ENCODE measurements around the gene MAFF.
A peak's percentile ranks its signal among the peaks of the same experiment; 100 is the strongest.
"Not testable (repeated sequence)": the region's sequence is repeated elsewhere in the genome, so short reads cannot be mapped to it uniquely, and the experiment has no call there.

MAFF gene

DNA sequence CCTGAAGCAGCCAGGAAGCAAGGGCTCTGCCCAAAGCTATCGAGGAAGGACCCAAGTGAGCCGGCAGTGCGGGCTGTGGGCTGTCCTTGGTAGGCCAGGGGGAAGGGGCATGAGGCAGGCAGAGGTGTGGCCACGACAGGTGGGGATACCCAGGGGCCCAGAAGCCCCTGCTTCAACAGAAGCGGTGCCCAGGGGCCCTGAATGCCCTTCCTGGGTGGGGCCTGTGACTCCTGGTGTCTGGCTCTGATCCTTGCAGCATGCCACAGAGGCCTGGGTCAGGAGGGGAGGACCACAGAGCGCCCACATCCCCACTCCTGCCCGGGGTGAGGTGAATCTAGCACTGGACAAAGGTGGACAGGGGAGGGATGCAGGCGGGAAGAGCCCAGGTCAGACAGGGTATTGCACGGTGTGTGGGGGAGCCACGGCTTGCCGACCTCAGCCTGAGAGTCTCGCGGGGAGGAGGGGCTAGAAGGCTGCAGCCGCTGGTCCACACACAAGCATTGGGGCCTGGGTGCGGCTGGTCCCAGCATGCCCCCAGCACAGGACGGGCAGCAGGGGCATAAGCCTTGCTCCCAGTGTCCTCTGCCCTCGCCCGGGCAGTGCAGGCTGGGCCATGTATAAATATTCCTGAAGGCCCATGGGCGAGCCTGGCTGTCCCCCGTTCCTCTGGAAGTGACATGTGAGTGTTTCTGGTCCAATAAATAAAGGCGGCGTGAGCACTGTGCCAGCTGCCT, 19.0 kb downstream of the MAFF start:
- H3K27ac Mint-ChIP-seq = no peak overlapping the region
- peaks cover 7% of the 10 kb centered on the region for H3K36me3 Mint-ChIP-seq (ENCODE audit: low read depth)
- H3K27me3 Mint-ChIP-seq = no peaks in the 10 kb centered on the region
- peaks cover 18% of the 10 kb centered on the region for H3K4me1 Mint-ChIP-seq (ENCODE audit: low read depth)
- no peak overlapping the region for H3K4me3 Mint-ChIP-seq
- H3K9me3 Mint-ChIP-seq = no peaks in the 10 kb centered on the region

- Mint-ChIP-seq H3K4me1 (ENCODE audit: low read depth) (peaks cover 18% of the 10 kb centered on the region), H3K27me3 (no peaks in the 10 kb centered on the region), H3K36me3 (ENCODE audit: low read depth) (peaks cover 5% of the 10 kb centered on the region), H3K9me3 (no peaks in the 10 kb centered on the region), H3K27ac (no peak overlapping the region), H3K4me3 (no peak overlapping the region)
Observed at GRCh38 chr22:38221407-38221806, 19.6 kb downstream of the MAFF start.

DNA sequence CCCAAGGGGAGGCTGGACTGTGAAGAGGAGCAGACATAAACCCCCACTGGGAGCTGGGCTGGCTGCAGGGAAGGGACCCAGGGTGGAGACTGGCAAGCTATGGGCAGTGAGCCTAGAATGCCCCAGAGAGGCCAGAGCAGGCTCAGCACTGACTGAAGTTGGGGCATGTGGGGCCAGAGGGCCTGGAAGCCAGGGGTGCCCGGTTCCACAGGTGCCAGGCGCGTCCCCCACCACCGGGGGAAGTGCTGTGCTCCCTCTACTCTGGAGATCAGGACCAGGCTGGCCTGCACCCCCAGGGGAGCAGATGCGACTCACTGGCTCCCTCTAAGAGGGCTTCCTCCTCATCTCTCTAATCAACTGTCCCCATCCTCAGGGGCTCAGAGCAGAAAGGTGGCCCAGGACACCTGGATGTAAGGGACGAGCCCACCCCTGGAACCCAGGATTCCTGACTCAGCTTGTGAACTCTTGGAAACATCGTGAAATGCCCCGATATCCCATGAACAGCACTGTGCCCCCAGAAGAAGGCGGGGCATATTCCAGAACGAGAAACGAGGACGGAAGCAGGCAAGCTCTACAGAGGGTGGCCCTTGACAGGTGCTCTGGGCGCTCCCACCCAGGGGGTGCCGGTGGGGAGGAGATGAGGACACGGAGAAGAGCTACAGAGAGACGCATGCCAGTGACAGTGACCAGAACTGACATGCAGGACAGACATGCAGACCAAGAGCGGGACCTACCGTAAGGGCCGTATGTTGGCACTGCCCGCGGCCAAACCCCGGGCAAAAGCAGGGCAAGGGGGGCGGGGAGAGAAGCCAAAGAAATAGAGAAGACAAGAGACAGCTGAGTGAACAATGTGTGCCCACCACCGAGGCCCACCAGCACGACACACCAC, 20.4 kb downstream of the MAFF start:
- no peak overlapping the region for H3K4me3 Mint-ChIP-seq
- H3K36me3 Mint-ChIP-seq (ENCODE audit: low read depth) = peaks cover 3% of the 10 kb centered on the region
- no peaks in the 10 kb centered on the region for H3K27me3 Mint-ChIP-seq
- peaks cover 18% of the 10 kb centered on the region for H3K4me1 Mint-ChIP-seq (ENCODE audit: low read depth)
- H3K9me3 Mint-ChIP-seq = no peaks in the 10 kb centered on the region
- H3K27ac Mint-ChIP-seq = no peak overlapping the region

DNA sequence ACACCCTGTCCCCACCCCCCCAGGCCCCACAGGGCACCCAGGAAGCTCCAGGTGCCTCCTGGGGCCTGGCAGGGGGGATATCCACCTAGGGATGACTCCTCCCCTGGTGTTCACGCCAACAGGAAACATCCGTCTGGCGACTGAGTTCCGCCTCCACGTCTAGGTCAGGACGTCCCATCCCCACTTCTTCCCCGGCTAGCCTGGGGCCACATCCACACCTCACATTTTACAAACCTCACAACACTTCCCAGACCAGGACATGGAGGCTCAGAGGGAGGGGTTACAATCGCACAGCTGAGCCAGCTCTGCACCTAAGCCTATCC, 21.0 kb downstream of the MAFF start:
- Mint-ChIP-seq H3K27ac (no peak overlapping the region), H3K9me3 (no peaks in the 10 kb centered on the region), H3K27me3 (no peaks in the 10 kb centered on the region), H3K4me1 (ENCODE audit: low read depth) (peaks cover 17% of the 10 kb centered on the region), H3K4me3 (no peak overlapping the region), H3K36me3 (ENCODE audit: low read depth) (peaks cover 3% of the 10 kb centered on the region)

DNA sequence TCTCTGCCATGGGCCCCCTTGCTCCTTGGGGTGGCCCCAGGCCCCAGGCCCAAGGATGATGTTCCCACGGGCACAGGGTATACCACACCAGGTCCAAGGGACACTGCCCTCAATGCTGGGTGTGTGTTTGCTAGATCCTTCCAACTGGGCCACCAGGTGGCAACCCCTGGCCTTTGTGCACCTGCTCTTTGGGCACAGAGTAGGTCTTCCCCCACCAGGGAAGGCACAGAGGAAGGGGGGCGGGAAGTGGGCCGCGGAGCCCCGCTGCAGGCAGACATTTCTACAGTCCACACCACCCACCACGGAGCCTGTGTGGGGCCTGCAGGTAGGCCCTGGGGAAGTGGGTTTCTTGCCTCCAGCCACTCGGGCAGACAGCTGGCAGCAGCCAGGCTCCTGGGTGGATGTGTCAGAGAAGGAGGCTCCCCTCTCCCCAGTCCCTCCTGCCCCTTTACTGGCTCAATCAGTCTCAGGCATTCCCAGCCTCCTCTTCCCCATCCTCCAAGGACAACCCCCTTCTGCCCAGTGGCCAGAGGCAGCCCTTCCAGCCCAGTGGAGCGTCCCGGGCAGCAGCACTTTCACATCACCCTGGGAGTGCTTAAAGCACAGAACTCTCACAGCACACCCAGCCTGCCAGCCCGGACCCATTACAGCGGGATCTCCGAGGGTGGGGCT, 21.6 kb downstream of the MAFF start:
- no peaks in the 10 kb centered on the region for H3K9me3 Mint-ChIP-seq
- peaks cover 3% of the 10 kb centered on the region for H3K36me3 Mint-ChIP-seq (ENCODE audit: low read depth)
- H3K27me3 Mint-ChIP-seq = no peaks in the 10 kb centered on the region
- H3K4me3 Mint-ChIP-seq = no peak overlapping the region
- H3K27ac Mint-ChIP-seq = no peak overlapping the region
- peaks cover 11% of the 10 kb centered on the region for H3K4me1 Mint-ChIP-seq (ENCODE audit: low read depth)

DNA sequence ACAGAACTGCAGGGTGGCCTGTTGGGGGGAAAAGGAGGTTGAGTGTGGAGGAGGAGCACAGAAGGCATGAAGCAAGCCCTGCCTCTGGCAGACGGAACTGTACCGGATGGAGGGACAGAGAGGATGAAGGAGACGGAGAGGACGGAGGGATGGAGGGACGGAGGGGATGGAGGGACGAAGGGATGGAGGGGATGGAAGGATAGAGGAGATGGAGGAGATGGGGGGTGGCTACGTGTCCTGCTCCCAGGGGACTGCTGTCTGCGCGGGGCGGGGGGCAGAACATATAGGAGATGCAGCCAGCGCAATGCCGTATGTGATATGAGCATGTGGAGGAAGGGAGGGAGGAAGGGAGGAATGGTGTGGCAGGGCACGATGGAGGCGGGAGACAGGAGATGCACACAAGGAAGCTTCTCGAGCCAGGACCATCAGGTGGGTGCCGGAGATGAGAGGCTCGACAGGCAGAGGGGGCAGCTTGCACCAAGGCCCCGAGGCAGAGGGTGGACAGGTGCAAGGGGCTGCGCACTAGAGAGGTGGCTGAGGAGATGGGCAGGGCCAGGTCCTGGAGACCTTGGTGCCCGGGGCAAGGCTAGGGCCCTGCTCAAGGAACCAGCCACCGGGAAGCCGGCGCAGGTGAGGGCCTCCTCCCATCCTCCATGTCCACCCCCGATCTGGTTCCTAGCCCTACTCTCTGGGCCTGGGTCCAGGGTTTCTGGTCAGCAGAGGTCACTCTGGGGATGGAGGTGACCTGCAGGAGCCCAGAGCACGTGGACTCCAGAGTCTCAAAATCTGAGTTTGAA, 25.3 kb downstream of the MAFF start:
- no peak overlapping the region for H3K4me3 Mint-ChIP-seq
- H3K27me3 Mint-ChIP-seq = no peaks in the 10 kb centered on the region
- peaks cover 10% of the 10 kb centered on the region for H3K36me3 Mint-ChIP-seq (ENCODE audit: low read depth)
- H3K27ac Mint-ChIP-seq = no peak overlapping the region
- H3K9me3 Mint-ChIP-seq = no peaks in the 10 kb centered on the region
- H3K4me1 Mint-ChIP-seq (ENCODE audit: low read depth) = no peaks in the 10 kb centered on the region

GRCh38 chr22:38228326-38228872, 26.6 kb downstream of the MAFF start:
- Mint-ChIP-seq H3K36me3 (ENCODE audit: low read depth) (peaks cover 12% of the 10 kb centered on the region), H3K4me3 (no peak overlapping the region), H3K4me1 (ENCODE audit: low read depth) (no peaks in the 10 kb centered on the region), H3K27ac (peak overlapping the region; percentile 17), H3K27me3 (no peaks in the 10 kb centered on the region), H3K9me3 (no peaks in the 10 kb centered on the region)

- Mint-ChIP-seq H3K4me3 (no peak overlapping the region), H3K27me3 (no peaks in the 10 kb centered on the region), H3K36me3 (ENCODE audit: low read depth) (peaks cover 14% of the 10 kb centered on the region), H3K27ac (peak overlapping the region; percentile 17), H3K9me3 (no peaks in the 10 kb centered on the region), H3K4me1 (ENCODE audit: low read depth) (no peaks in the 10 kb centered on the region)
Observed at GRCh38 chr22:38228873-38229740, 27.3 kb downstream of the MAFF start.

- Mint-ChIP-seq H3K27me3 (no peaks in the 10 kb centered on the region), H3K4me1 (ENCODE audit: low read depth) (no peaks in the 10 kb centered on the region), H3K9me3 (no peaks in the 10 kb centered on the region), H3K27ac (no peak overlapping the region), H3K4me3 (no peak overlapping the region), H3K36me3 (ENCODE audit: low read depth) (peaks cover 14% of the 10 kb centered on the region)
Observed at GRCh38 chr22:38230108-38230825, 28.5 kb downstream of the MAFF start.

DNA sequence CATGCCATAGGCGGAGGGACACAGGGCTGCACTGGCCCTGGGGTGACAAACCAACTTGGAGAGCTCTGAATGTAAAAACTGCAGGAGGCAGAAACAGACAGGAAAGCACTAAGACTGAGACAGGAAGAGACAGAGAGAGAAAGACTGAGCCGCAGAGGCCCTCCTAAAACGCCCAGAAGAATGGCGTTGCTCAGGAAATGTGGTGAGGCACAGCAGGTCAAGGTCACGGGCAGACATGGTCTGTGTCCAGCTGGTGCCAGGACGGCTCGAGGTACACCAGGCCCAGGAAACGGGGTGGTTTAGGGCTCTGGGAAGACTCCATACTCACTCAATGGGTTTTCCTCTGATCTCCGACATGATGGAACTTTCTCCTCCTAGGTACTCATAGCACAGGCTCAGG, 29.1 kb downstream of the MAFF start:
- no peak overlapping the region for H3K4me3 Mint-ChIP-seq
- H3K27me3 Mint-ChIP-seq = no peaks in the 10 kb centered on the region
- H3K9me3 Mint-ChIP-seq = no peaks in the 10 kb centered on the region
- H3K27ac Mint-ChIP-seq = no peak overlapping the region
- H3K4me1 Mint-ChIP-seq (ENCODE audit: low read depth) = no peaks in the 10 kb centered on the region
- peaks cover 14% of the 10 kb centered on the region for H3K36me3 Mint-ChIP-seq (ENCODE audit: low read depth)

- Mint-ChIP-seq H3K27me3 (no peaks in the 10 kb centered on the region), H3K27ac (no peak overlapping the region), H3K36me3 (ENCODE audit: low read depth) (peaks cover 18% of the 10 kb centered on the region), H3K4me3 (no peak overlapping the region), H3K9me3 (no peaks in the 10 kb centered on the region), H3K4me1 (ENCODE audit: low read depth) (no peaks in the 10 kb centered on the region)
Observed at GRCh38 chr22:38232196-38232595, 30.4 kb downstream of the MAFF start.

DNA sequence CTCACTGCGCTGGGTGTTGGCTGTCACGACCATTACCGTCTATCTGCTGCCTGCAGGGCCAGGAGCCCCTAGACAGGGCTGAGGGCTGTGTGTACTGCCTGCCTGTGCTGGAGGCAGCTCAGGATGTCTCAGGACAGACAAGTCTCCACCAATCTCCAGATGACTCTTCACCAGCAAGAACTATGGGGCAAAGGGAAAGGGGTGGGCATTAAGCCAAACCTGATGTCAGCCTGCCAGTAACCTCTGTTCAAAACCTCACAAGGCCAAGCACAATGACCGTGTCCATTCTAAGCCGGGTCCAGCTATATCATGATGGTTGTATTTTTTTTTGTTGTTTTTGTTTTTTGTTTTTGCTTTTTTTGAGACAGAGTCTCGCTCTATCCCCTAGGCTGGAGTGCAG, 31.6 kb downstream of the MAFF start:
- peaks cover 18% of the 10 kb centered on the region for H3K36me3 Mint-ChIP-seq (ENCODE audit: low read depth)
- no peaks in the 10 kb centered on the region for H3K4me1 Mint-ChIP-seq (ENCODE audit: low read depth)
- no peaks in the 10 kb centered on the region for H3K9me3 Mint-ChIP-seq
- H3K27me3 Mint-ChIP-seq = no peaks in the 10 kb centered on the region
- no peak overlapping the region for H3K4me3 Mint-ChIP-seq
- H3K27ac Mint-ChIP-seq = no peak overlapping the region

- peaks cover 18% of the 10 kb centered on the region for H3K36me3 Mint-ChIP-seq (ENCODE audit: low read depth)
- H3K4me3 Mint-ChIP-seq; H3K27me3 Mint-ChIP-seq; H3K4me1 Mint-ChIP-seq (ENCODE audit: low read depth); H3K9me3 Mint-ChIP-seq; H3K27ac Mint-ChIP-seq: not testable (repeated sequence)
Observed at GRCh38 chr22:38233856-38234255, 32.1 kb downstream of the MAFF start.

Data from stimulated activated naive CD8-positive, alpha-beta T cell treated with anti-CD3 and anti-CD28 coated beads, Interleukin-15, Interleukin-2, amounts not matched to agents 100 ng/mL and 50 ng/mL, for 24 hours (primary cell).